PFSK-1 (cell line): ENCODE data around the gene COL4A2.

Experiments
- FOXP2 ChIP-seq: optimal IDR thresholded peaks from 2 replicates; pipeline ENCODE3; 2011; ENCODE audit warnings: borderline replicate concordance, control low read depth, inconsistent platforms; ENCODE audit not compliant: insufficient read depth; ENCODE audit errors: extremely low read length, extremely low read depth
- POLR2AphosphoS5 ChIP-seq: IDR thresholded peaks from 2 replicates; pipeline ENCODE4 v1.6.1; 2012; ENCODE audit warnings: low read depth, mild to moderate bottlenecking, control low read depth, low read length, moderate library complexity
- SIN3A ChIP-seq: IDR thresholded peaks from 2 replicates; pipeline ENCODE4 v1.6.1; 2012; ENCODE audit warnings: mild to moderate bottlenecking, low read length, moderate library complexity, borderline replicate concordance; ENCODE audit not compliant: insufficient read depth
- TAF1 ChIP-seq: IDR thresholded peaks from 2 replicates; pipeline ENCODE4 v1.6.1; 2012; ENCODE audit warnings: low read length, control low read depth, borderline replicate concordance; ENCODE audit not compliant: insufficient read depth
- TF ChIP-seq, protein P1 (sequence below), 2 experiments: IDR thresholded peaks; 2 replicates each; pipeline versions ENCODE4 v1.6.1 to v1.8.0; 2011 to 2012; ENCODE audit warnings: low read depth in 2 of 2, low read length in 2 of 2, control low read depth in 1 of 2, inconsistent platforms in 1 of 2, mild to moderate bottlenecking in 1 of 2, moderate library complexity in 1 of 2; ENCODE audit not compliant: insufficient read depth in 1 of 2

DNA sequence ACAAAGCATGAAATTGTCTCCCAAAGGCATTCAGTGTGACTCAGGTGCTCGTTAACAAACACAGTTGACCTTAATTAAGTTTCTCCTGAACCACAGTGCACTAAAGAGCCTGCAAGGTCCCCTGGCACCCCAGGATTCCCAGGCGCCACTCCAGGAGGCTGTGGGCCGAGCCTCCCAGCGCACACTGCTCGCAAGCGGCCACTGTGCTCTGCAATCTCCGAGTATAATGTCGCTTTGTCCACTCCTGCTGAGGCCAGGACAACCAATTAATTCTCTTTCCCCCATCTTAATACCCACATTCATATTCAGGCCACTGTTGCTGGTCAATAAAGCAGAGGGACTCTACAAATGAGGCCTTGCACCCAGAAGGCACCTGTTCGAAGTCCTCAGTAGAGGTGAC, 245.7 kb downstream of the COL4A2 start:
- TF ChIP-seq POLR2AphosphoS5, result no peak
- TF ChIP-seq TAF1, result no peak
- no peak for TF ChIP-seq SIN3A
- TF ChIP-seq, protein P1, sequence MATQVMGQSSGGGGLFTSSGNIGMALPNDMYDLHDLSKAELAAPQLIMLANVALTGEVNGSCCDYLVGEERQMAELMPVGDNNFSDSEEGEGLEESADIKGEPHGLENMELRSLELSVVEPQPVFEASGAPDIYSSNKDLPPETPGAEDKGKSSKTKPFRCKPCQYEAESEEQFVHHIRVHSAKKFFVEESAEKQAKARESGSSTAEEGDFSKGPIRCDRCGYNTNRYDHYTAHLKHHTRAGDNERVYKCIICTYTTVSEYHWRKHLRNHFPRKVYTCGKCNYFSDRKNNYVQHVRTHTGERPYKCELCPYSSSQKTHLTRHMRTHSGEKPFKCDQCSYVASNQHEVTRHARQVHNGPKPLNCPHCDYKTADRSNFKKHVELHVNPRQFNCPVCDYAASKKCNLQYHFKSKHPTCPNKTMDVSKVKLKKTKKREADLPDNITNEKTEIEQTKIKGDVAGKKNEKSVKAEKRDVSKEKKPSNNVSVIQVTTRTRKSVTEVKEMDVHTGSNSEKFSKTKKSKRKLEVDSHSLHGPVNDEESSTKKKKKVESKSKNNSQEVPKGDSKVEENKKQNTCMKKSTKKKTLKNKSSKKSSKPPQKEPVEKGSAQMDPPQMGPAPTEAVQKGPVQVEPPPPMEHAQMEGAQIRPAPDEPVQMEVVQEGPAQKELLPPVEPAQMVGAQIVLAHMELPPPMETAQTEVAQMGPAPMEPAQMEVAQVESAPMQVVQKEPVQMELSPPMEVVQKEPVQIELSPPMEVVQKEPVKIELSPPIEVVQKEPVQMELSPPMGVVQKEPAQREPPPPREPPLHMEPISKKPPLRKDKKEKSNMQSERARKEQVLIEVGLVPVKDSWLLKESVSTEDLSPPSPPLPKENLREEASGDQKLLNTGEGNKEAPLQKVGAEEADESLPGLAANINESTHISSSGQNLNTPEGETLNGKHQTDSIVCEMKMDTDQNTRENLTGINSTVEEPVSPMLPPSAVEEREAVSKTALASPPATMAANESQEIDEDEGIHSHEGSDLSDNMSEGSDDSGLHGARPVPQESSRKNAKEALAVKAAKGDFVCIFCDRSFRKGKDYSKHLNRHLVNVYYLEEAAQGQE (IDR thresholded peaks at IDR 0.05; ENCODE audit: insufficient read depth in 1 of 2, low read depth in 2 of 2, low read length in 2 of 2), result no peak
- TF ChIP-seq FOXP2, result no peak
